ENCODE results near the gene PTDSS2.

- TF ChIP-seq CTCF (IDR thresholded peaks at IDR 0.05) (no peak), POLR2A (IDR thresholded peaks at IDR 0.05) (no peak)
Observed at GRCh38 chr11:498297-499181, 48.5 kb downstream of the PTDSS2 start.

All from right lobe of liver (tissue), 4 donors.